GM21825 (cell line): Measurements from ENCODE around the gene SERINC3.

ENCODE experiments used
- ATAC-seq: cut with Tn5 transposase; IDR thresholded peaks from one replicate; pipeline ENCODE4 v1.9.1; 2021; ENCODE audit warnings: mild to moderate bottlenecking, moderate library complexity; ENCODE audit not compliant: unreplicated experiment

Gene SERINC3

GRCh38 chr20:44533928-44534327 lies 12.1 kb upstream of the SERINC3 start:
- no peak for ATAC-seq

- no peak for ATAC-seq
Observed at GRCh38 chr20:44532981-44533331, 11.1 kb upstream of the SERINC3 start.

GRCh38 chr20:44532259-44532980 lies 10.6 kb upstream of the SERINC3 start:
- ATAC-seq: no peak

GRCh38 chr20:44528309-44528708 lies 6.4 kb upstream of the SERINC3 start:
- ATAC-seq: no peak

GRCh38 chr20:44527716-44528199 lies 5.9 kb upstream of the SERINC3 start:
- ATAC-seq: no peak

- no peak for ATAC-seq
Observed at GRCh38 chr20:44526129-44526528, 4.3 kb upstream of the SERINC3 start.

- no peak for ATAC-seq
Observed at GRCh38 chr20:44523746-44524145, 1.9 kb upstream of the SERINC3 start.

- ATAC-seq: no peak
Observed at GRCh38 chr20:44522841-44523240, 971 bp upstream of the SERINC3 start.

GRCh38 chr20:44520881-44521280 lies 989 bp downstream of the SERINC3 start:
- no peak for ATAC-seq

- ATAC-seq: no peak
Observed at GRCh38 chr20:44518248-44518647, 3.6 kb downstream of the SERINC3 start.

- ATAC-seq: no peak
Observed at GRCh38 chr20:44517454-44517853, 4.4 kb downstream of the SERINC3 start.

- no peak for ATAC-seq
Observed at GRCh38 chr20:44516491-44516890, 5.4 kb downstream of the SERINC3 start.

- no peak for ATAC-seq
Observed at GRCh38 chr20:44513871-44514270, 8.0 kb downstream of the SERINC3 start.

GRCh38 chr20:44509762-44510161 lies 12.1 kb downstream of the SERINC3 start:
- no peak for ATAC-seq

GRCh38 chr20:44504402-44505307 lies 17.2 kb downstream of the SERINC3 start:
- ATAC-seq: no peak

- no peak for ATAC-seq
Observed at GRCh38 chr20:44502968-44503367, 18.9 kb downstream of the SERINC3 start.

- no peak for ATAC-seq
Observed at GRCh38 chr20:44501448-44501847, 20.4 kb downstream of the SERINC3 start.

- ATAC-seq: no peak
Observed at GRCh38 chr20:44500221-44500620, 21.6 kb downstream of the SERINC3 start.

- ATAC-seq: no peak
Observed at GRCh38 chr20:44497761-44498160, 24.1 kb downstream of the SERINC3 start.

GRCh38 chr20:44496976-44497375 lies 24.9 kb downstream of the SERINC3 start:
- ATAC-seq: no peak

GRCh38 chr20:44495802-44496481 lies 25.9 kb downstream of the SERINC3 start:
- no peak for ATAC-seq
